ENCODE measurements around the gene BICDL1.

- TF ChIP-seq CTCF (IDR thresholded peaks at IDR 0.05; ENCODE audit: insufficient read depth, low read length, poor library complexity, severe bottlenecking), result no peak
- no peak for TF ChIP-seq EZH2phosphoT487 (conservative IDR thresholded peaks at IDR 0.05; ENCODE audit: low read length)
These were observed 107.7 kb downstream of the BICDL1 start for GRCh38 chr12:120096671-120097202.
